GM21360 (cell line): Measurements from ENCODE around the gene AKR1C3.
"Not testable (repeated sequence)": the region's sequence is repeated elsewhere in the genome, so short reads cannot be mapped to it uniquely, and the experiment has no call there.

Source experiments
- ATAC-seq: cut with Tn5 transposase; IDR thresholded peaks from one replicate; pipeline ENCODE4 v1.9.1; 2021; ENCODE audit warnings: mild to moderate bottlenecking, moderate library complexity; ENCODE audit not compliant: unreplicated experiment

AKR1C3 gene

GRCh38 chr10:5094265-5095205 lies at the start of gene AKR1C3:
AKR1C3 (plus strand) TSS chr10:5094414; CDS start chr10:5094445, 31 bp downstream.
- ATAC-seq, result no peak

DNA sequence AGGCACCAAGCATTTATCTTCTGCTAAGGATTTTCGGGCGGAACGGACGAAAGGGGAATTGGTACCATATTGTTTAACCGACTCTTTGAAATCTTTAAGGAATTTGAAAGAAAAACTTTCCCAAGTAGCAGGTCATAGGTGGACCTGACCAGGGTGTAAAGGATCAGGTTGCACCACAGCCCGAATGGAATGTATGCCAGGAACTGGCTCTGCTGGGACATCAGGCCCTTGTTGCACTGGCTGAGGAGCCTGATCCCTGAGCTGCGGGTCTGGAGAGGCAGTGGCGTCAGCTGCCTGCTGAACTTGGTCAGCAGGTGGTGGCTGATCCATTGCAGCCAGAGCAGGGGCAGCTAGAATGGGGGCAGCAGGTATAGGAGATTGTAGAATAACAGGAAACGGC lies 49.1 kb upstream of the AKR1C3 start:
- no peak for ATAC-seq

GRCh38 chr10:5046410-5046809 lies 47.8 kb upstream of the AKR1C3 start:
- no peak for ATAC-seq

DNA sequence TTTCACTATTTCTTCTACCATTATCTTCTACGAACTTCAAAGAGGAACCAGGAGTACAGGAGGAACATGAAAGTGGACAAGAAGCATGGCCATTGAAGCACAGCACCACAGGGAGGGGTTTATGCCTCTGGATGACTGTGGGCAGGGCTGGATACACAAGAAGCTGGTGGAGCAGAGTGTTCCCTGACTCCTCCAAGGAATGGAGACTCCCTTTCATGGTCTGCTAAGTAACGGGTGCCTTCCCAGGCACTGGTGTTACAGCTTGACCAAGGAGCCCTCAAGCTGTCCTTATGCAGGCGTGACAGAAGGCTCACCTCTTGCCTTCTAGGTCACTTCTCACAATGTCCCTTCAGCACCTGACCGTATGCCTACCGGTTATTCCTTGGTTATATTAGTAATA lies 47.2 kb upstream of the AKR1C3 start:
- not testable (repeated sequence) for ATAC-seq

GRCh38 chr10:5047912-5048628 lies 46.1 kb upstream of the AKR1C3 start:
- no peak for ATAC-seq

GRCh38 chr10:5052951-5053500 lies 41.2 kb upstream of the AKR1C3 start:
- ATAC-seq, result not testable (repeated sequence)

DNA sequence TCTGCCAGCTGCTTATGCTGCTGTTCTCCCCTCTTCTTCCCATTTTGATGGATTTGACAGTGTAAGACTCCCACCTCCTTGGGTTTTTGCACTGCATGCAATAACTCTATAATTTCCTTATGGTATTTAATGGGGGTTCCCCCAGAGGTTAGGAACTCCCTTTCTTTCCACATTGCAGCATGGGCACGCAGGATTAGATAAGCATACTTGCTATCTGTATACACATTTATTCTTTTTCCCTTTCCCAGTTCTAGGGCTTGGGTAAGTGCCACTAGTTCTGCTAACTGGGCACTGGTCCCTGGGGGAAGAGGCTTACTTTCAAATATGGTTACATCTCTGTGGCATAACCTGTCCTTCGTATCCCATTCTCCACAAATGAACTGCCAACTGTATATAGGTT lies 39.4 kb upstream of the AKR1C3 start:
- not testable (repeated sequence) for ATAC-seq

GRCh38 chr10:5059267-5059666 lies 34.9 kb upstream of the AKR1C3 start:
- not testable (repeated sequence) for ATAC-seq

- not testable (repeated sequence) for ATAC-seq
Measured at GRCh38 chr10:5060791-5061190, 33.4 kb upstream of the AKR1C3 start.

- ATAC-seq, result no peak
Measured at GRCh38 chr10:5064656-5065055, 29.6 kb upstream of the AKR1C3 start.

- ATAC-seq, result no peak
Measured at GRCh38 chr10:5068274-5068984, 25.8 kb upstream of the AKR1C3 start.

DNA sequence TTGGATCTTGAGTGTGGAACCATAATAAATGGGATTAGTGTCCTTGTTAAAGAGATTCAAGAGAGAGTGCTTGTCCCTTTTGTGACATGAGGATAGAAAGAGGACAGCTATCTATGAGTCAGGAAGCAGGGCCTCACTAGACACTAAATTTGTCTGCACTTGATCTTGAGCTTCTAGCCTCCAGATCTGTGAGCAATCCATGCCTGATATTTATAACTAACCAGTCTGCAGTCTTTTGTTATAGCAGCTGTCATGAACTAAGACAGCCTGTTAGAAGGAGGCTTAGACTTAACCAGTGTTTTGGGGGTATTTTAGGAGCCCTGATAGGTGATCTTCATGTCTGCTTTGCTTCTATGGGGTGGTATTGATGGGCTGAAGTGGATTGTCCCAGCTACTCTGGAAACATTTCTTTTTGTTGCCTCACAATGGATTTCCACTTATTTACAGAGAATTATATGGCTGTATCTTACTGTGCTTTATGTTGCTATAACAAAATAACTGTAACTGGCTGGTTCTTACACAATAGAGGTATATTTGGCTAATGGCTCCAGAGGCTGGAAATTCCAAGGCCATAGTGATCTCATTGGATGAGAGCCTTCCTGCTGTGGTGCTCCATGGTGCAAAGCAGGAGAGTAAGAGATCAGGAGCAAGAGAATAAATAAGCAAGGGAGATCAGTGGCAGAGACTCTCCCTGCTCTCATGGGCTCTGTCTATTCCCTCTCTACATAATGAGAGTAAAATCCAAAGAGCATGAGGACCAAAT lies 23.4 kb upstream of the AKR1C3 start:
- no peak for ATAC-seq

DNA sequence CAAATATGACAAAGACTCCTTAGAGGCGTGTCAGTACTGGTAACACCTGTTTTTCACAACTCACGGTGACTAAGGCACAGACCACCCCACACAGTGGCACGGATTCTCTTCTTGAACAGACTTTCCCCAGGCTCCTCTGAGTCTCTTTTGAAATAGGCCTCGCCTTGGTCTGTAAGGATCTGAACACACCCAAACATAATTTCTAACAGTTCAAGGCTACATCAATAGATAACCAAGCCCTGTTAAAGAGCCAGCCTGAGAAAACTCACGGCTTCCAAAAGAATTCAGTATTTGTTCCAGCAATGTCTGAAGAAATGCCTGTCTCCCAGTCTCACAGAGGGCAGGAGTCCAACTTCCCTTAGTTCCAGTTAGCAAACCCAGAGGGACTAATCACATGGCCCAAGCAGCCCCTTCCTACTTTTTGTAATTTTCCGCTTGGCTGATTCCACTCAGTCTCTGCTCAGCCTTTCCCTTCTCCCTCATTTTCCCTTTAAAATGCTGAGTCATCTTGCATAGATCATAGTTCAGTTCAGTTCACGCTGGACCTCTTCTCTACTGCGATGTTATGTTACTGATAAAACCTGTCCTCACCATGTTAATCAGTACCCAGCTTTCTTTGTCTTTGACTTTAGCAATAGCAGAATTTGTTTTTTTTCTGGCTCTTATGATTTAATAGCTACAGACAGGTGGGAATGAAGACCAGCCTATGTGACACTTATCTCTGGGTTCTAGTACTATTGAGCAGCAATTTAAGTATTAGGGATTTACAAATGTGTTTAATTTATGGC lies 22.6 kb upstream of the AKR1C3 start:
- ATAC-seq, result no peak

DNA sequence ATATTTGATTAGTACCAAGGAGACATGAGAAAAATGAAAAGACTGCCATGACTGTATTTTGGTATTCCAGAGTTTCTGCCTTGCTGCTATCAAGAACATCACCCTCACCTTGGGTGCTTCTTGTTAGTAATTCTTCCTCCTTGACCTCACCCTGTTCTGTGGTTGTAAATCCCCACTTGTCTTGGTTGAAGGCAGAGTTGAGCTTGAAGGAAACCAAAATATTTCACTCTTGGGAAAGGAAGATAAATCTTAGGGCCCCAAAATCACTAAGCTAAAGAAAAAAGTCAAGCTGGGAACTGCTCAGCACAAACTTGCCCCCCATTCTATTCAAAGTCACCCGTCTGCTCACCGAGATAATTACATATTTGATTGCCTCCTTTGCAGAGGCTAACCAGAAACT lies 20.6 kb upstream of the AKR1C3 start:
- ATAC-seq, result no peak

DNA sequence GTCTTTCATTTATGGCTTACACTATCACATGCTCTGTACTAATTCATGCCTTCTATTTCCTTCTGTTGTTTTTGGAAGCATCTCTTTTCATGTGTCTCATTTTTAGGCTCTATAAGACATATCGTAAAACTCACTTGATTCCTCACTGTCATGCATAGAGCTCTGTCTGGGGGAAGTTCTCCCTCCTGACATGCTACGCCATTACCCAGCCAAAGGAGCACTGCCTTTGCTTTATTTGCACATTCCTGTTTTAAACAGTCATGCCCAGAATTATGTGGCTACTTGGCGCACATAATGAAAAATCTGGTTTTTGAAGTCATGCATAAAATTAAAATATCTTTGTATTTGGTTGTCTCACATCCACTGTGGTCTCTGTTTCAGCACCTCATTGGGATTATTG lies 17.6 kb upstream of the AKR1C3 start:
- ATAC-seq, result no peak

DNA sequence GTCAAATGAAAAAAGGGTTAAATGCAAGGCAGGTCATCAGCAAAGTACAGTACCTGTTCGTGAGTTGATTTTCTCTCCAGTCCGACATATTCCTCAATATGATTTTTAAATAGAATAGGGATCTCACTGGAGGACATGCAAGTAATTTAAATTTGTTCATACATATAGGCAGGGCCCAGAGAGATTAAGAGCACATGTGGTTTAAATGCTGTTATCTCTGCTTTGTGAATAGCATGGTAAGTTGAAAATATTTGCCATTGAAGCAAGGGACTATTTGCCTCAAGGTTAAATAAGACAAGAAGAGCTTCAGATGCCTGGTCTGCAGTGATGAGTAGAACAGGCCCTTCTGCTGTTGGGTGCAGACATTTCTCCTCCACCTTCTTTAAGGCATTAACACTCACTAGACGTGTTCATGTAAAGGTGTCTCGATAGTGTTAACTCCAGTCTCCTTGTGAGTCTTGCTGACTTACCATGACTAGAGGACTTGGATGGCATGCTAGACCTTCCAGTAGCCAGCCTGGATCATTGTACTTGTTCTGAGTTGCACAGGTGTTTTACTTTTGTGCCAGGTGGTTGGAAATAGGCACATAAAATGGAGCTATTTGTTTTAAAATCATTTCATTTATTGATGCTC lies 15.6 kb upstream of the AKR1C3 start:
- ATAC-seq, result no peak

DNA sequence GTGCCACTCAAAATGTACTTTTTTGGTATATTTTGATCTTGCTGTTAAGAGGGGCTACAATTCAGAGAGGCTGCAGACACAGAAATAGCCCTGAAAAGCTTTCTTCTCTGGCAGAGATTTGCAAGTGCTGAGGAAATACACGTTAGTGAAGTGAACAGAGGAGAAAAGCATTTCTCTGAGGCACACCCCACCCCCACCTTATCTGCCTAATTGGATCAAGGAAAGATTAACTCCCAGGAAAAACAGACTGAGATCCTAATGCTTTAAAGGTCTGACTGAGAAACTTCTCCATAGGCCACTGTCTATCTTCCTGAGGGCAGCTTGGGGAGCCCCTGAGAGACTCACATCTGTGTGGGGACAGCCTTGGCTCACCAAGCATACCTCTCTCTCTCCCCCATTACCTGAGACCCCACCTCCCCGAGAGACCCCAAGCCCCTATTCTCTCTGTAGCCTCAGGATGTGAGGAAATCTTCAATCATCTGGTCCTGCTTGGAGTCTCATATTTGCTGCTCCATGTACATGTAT lies 14.8 kb upstream of the AKR1C3 start:
- no peak for ATAC-seq

- ATAC-seq, result no peak
Measured at GRCh38 chr10:5079836-5080235, 14.4 kb upstream of the AKR1C3 start.

DNA sequence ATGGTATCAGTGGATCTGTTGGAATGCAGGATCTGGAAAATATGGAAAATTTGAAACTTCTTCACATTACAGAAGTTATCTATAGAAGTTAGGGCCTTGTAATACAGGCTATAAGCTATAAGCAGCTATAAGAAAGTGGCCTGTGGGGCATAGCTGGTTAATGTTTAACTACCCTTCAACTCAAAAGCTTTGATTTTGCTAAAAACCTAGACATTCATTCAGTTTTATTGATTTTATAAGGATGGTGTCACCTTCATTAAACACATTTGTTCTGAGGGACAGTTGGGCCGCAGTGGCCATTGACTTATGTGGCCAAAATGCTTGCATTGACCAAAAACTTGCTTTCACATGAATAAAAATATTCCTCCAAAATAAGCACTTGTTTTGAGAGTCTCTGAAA lies 13.1 kb upstream of the AKR1C3 start:
- ATAC-seq, result no peak
